BE2C (cell line): ENCODE measurements around the gene C17orf50.

ENCODE experiments used
- DNase-seq: peaks from one replicate; pipeline ENCODE4 v3.0.0-alpha.2; 2020
- H3K27me3 ChIP-seq: fragments of 250-450 bp; sonication (Bioruptor Pico); 2 replicates; pipeline ENCODE4 v1.5.1; 2020; ENCODE audit warnings: mild to moderate bottlenecking
- H3K36me3 ChIP-seq: fragments of 250-450 bp; sonication (Bioruptor Pico); 2 replicates; pipeline ENCODE4 v1.5.1; 2020; ENCODE audit warnings: mild to moderate bottlenecking
- H3K4me1 ChIP-seq: fragments of 250-450 bp; sonication (Bioruptor Pico); 2 replicates; pipeline ENCODE4 v1.5.1; 2020
- H3K4me3 ChIP-seq: 2 replicates; pipeline ENCODE4 v1.5.1; 2011; ENCODE audit warnings: low read depth, low read length
- H3K9me3 ChIP-seq: fragments of 250-450 bp; sonication (Bioruptor Pico); 2 replicates; pipeline ENCODE4 v1.5.1; 2020
- CTCF ChIP-seq: IDR thresholded peaks from 2 replicates; pipeline ENCODE4 v1.5.1; 2012; ENCODE audit warnings: mild to moderate bottlenecking, low read depth, low read length

Gene C17orf50

GRCh38 chr17:35731917-35732805 is 28.5 kb upstream of the C17orf50 start:
- H3K36me3 ChIP-seq: peaks cover 9% of the 10 kb centered on the region
- H3K9me3 ChIP-seq: no peaks in the 10 kb centered on the region
- H3K4me3 ChIP-seq: peak overlapping the region; percentile 67
- DNase-seq: peak; percentile 45
- H3K27me3 ChIP-seq: no peaks in the 10 kb centered on the region
- peaks cover 9% of the 10 kb centered on the region for H3K4me1 ChIP-seq
- TF ChIP-seq CTCF: no peak

- Histone ChIP-seq H3K36me3 (peaks cover 7% of the 10 kb centered on the region), H3K4me3 (peak overlapping the region; percentile 67)
These were observed 27.9 kb upstream of the C17orf50 start for GRCh38 chr17:35732806-35733136.

GRCh38 chr17:35733366-35733765 is 27.3 kb upstream of the C17orf50 start:
- TF ChIP-seq CTCF: no peak
- H3K9me3 ChIP-seq: no peaks in the 10 kb centered on the region
- DNase-seq: no peak
- peak overlapping the region; percentile 67; the same call in 1 of the 2 replicates for H3K4me3 ChIP-seq
- H3K27me3 ChIP-seq: no peaks in the 10 kb centered on the region
- peaks cover 3% of the 10 kb centered on the region; the same call in 1 of the 2 replicates for H3K4me1 ChIP-seq
- peaks cover 7% of the 10 kb centered on the region for H3K36me3 ChIP-seq

More at GRCh38 chr17:35732806-35733136, 27.9 kb upstream of the C17orf50 start:
- DNase-seq: no peak
- Histone ChIP-seq H3K9me3 (no peaks in the 10 kb centered on the region), H3K27me3 (no peaks in the 10 kb centered on the region), H3K4me1 (peaks cover 3% of the 10 kb centered on the region)
- no peak for TF ChIP-seq CTCF

- Histone ChIP-seq H3K9me3 (no peaks in the 10 kb centered on the region), H3K4me1 (peaks cover 3% of the 10 kb centered on the region; the same call in 1 of the 2 replicates), H3K4me3 (no peak overlapping the region), H3K36me3 (peaks cover 7% of the 10 kb centered on the region), H3K27me3 (no peaks in the 10 kb centered on the region)
- TF ChIP-seq CTCF: no peak
- no peak for DNase-seq
These were observed 26.3 kb upstream of the C17orf50 start for GRCh38 chr17:35734396-35734795.

GRCh38 chr17:35735036-35735805 is 25.5 kb upstream of the C17orf50 start:
- no peak for DNase-seq
- H3K27me3 ChIP-seq: no peaks in the 10 kb centered on the region
- no peaks in the 10 kb centered on the region for H3K9me3 ChIP-seq
- H3K36me3 ChIP-seq: peaks cover 7% of the 10 kb centered on the region
- no peak overlapping the region for H3K4me3 ChIP-seq
- H3K4me1 ChIP-seq: peaks cover 3% of the 10 kb centered on the region; the same call in 1 of the 2 replicates
- TF ChIP-seq CTCF: no peak
